ENCODE data around the gene GTF3C2. TPM values are rescaled to one million over a fixed set of nuclear protein-coding genes. Genes with fewer than 3 reads are reported as not detected.

GTF3C2 gene
- total RNA-seq, 1 experiment from 2014 or later: 77.7 TPM

GRCh38 chr2:27306136-27306535, 50.4 kb downstream of the GTF3C2 start:
- no peaks in the 10 kb centered on the region for H3K9me3 ChIP-seq (ENCODE audit: control insufficient read depth, insufficient read depth, low read depth, low read length)
- no peaks in the 10 kb centered on the region for H3K36me3 ChIP-seq (ENCODE audit: control insufficient read depth, insufficient read depth, low read length)
- DNase-seq (ENCODE audit: low read depth, low spot score) (no peak), ATAC-seq (no peak)
- intact Hi-C loops (cut with micrococcal nuclease; ENCODE audit: unreplicated experiment) (no loop called here), in situ Hi-C loops (cut with HindIII; ENCODE audit: low pct_unique_long_range_greater_than_20kb, low sequenced_read_pairs) (no loop called here)
- no peak overlapping the region for H3K4me3 ChIP-seq (ENCODE audit: low read depth in 2 of 2, low read length in 2 of 2)
- TF ChIP-seq POLR2AphosphoS5 (IDR thresholded peaks at IDR 0.05; ENCODE audit: low read depth, low read length) (no peak), REST (IDR thresholded peaks at IDR 0.05; ENCODE audit: insufficient read depth in 1 of 2, low read depth in 2 of 2, low read length in 1 of 2) (no peak), TCF7L2 (IDR thresholded peaks at IDR 0.05; ENCODE audit: low read depth, low read length) (no peak), SIN3A (IDR thresholded peaks at IDR 0.05; ENCODE audit: borderline replicate concordance, insufficient read depth, low read depth, low read length) (no peak)
- TF ChIP-seq, protein P1, sequence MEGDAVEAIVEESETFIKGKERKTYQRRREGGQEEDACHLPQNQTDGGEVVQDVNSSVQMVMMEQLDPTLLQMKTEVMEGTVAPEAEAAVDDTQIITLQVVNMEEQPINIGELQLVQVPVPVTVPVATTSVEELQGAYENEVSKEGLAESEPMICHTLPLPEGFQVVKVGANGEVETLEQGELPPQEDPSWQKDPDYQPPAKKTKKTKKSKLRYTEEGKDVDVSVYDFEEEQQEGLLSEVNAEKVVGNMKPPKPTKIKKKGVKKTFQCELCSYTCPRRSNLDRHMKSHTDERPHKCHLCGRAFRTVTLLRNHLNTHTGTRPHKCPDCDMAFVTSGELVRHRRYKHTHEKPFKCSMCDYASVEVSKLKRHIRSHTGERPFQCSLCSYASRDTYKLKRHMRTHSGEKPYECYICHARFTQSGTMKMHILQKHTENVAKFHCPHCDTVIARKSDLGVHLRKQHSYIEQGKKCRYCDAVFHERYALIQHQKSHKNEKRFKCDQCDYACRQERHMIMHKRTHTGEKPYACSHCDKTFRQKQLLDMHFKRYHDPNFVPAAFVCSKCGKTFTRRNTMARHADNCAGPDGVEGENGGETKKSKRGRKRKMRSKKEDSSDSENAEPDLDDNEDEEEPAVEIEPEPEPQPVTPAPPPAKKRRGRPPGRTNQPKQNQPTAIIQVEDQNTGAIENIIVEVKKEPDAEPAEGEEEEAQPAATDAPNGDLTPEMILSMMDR (IDR thresholded peaks at IDR 0.05): no peak
- no peak overlapping the region for H3K27ac ChIP-seq (ENCODE audit: low read length)
- no peaks in the 10 kb centered on the region for H3K27me3 ChIP-seq (ENCODE audit: control insufficient read depth, insufficient read depth, low read length)
- ChIA-PET POLR2A (no interaction called here), CTCF (no interaction called here)
- no peaks in the 10 kb centered on the region for H3K4me1 ChIP-seq (ENCODE audit: control insufficient read depth, insufficient read depth, low read length)
- no TSS peak for BruUV-seq (replicated peaks)

DNA sequence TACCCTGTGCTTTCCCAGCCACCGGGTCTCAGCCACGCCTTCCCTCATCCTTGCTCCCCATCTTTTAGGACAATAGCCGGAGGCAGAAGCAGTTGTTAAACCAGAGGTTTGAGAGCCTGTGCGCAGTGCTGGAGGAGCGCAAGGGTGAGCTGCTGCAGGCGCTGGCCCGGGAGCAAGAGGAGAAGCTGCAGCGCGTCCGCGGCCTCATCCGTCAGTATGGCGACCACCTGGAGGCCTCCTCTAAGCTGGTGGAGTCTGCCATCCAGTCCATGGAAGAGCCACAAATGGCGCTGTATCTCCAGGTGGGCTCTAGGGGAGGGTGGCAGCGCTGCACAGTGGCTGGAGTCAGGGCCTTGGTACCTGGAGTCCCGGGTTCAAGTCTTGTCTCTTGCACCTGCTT, 51.0 kb downstream of the GTF3C2 start:
- no peaks in the 10 kb centered on the region for H3K4me1 ChIP-seq (ENCODE audit: control insufficient read depth, insufficient read depth, low read length)
- no peaks in the 10 kb centered on the region for H3K9me3 ChIP-seq (ENCODE audit: control insufficient read depth, insufficient read depth, low read depth, low read length)
- ATAC-seq: no peak
- CTCF ChIA-PET: no interaction called here
- BruUV-seq (replicated peaks): no TSS peak
- intact Hi-C loops (cut with micrococcal nuclease; ENCODE audit: unreplicated experiment) (no loop called here), in situ Hi-C loops (cut with HindIII; ENCODE audit: low pct_unique_long_range_greater_than_20kb, low sequenced_read_pairs) (no loop called here)
- DNase-seq (ENCODE audit: low read depth, low spot score): no peak
- TF ChIP-seq REST (IDR thresholded peaks at IDR 0.05; ENCODE audit: insufficient read depth in 1 of 2, low read depth in 2 of 2, low read length in 1 of 2) (no peak), POLR2AphosphoS5 (IDR thresholded peaks at IDR 0.05; ENCODE audit: low read depth, low read length) (no peak), TCF7L2 (IDR thresholded peaks at IDR 0.05; ENCODE audit: low read depth, low read length) (no peak), SIN3A (IDR thresholded peaks at IDR 0.05; ENCODE audit: borderline replicate concordance, insufficient read depth, low read depth, low read length) (no peak)
- TF ChIP-seq, protein P1 (IDR thresholded peaks at IDR 0.05): no peak
- H3K4me3 ChIP-seq (ENCODE audit: low read depth in 2 of 2, low read length in 2 of 2): no peak overlapping the region
- H3K27me3 ChIP-seq (ENCODE audit: control insufficient read depth, insufficient read depth, low read length): no peaks in the 10 kb centered on the region
- no peak overlapping the region for H3K27ac ChIP-seq (ENCODE audit: low read length)
- H3K36me3 ChIP-seq (ENCODE audit: control insufficient read depth, insufficient read depth, low read length): no peaks in the 10 kb centered on the region
- POLR2A ChIA-PET: no interaction called here

Measured in Panc1 (cell line).